Keratinocyte (primary cell): ENCODE measurements around the gene NAALADL2. TPM values are rescaled to one million over a fixed set of nuclear protein-coding genes. Genes with fewer than 3 reads are reported as not detected.

ENCODE experiments used
- DNase-seq: peaks from one replicate; pipeline ENCODE4 v3.0.0-alpha.2; 2011; ENCODE audit warnings: low read depth, missing footprints, low spot score
- FAIRE-seq: peaks from 2 replicates; lab custom pipeline; 2011; peaks lifted over from hg19 to GRCh38; lab: Jason Lieb, UNC
- H2AFZ ChIP-seq: 2 replicates; pipeline ENCODE4 v1.6.0; 2012; ENCODE audit warnings: low read length, control low read depth, inconsistent platforms; ENCODE audit not compliant: control insufficient read depth
- H3K27ac ChIP-seq: 2 replicates; pipeline ENCODE4 v1.5.1; 2011; ENCODE audit warnings: low read length; ENCODE audit not compliant: control insufficient read depth, insufficient read depth
- H3K27me3 ChIP-seq: 3 replicates; pipeline ENCODE4 v1.6.0; 2011; ENCODE audit warnings: low read length; ENCODE audit not compliant: control insufficient read depth, insufficient read depth; ENCODE audit errors: extremely low read depth
- H3K36me3 ChIP-seq, 2 experiments: 2 replicates in 1 of 2; 3 replicates in 1 of 2; pipeline ENCODE4 v1.5.1; 2011; ENCODE audit warnings: low read length in 2 of 2, mild to moderate bottlenecking in 1 of 2; ENCODE audit not compliant: control insufficient read depth in 2 of 2, insufficient read depth in 2 of 2; ENCODE audit errors: extremely low read depth in 1 of 2
- H3K4me1 ChIP-seq: 3 replicates; pipeline ENCODE4 v1.5.1; 2011; ENCODE audit warnings: low read length; ENCODE audit not compliant: control insufficient read depth, insufficient read depth; ENCODE audit errors: extremely low read depth
- H3K4me2 ChIP-seq: 3 replicates; pipeline ENCODE4 v1.6.0; 2011; ENCODE audit warnings: low read depth, low read length; ENCODE audit not compliant: control insufficient read depth, insufficient read depth; ENCODE audit errors: extremely low read depth
- H3K4me3 ChIP-seq, 3 experiments: fragments of 200-600 bp in 1 of 3; sonication (generic) in 1 of 3; 2 replicates in 2 of 3; 3 replicates in 1 of 3; pipeline ENCODE4 v1.5.1; 2011 to 2016; ENCODE audit warnings: low read length in 3 of 3, mild to moderate bottlenecking in 3 of 3, control low read depth in 2 of 3, inconsistent platforms in 1 of 3, low read depth in 1 of 3, mixed read lengths in 1 of 3, mixed run types in 1 of 3, moderate library complexity in 1 of 3; ENCODE audit not compliant: control insufficient read depth in 2 of 3, insufficient read depth in 2 of 3; ENCODE audit errors: extremely low read depth in 1 of 3
- H3K79me2 ChIP-seq: 2 replicates; pipeline ENCODE4 v1.6.0; 2012; ENCODE audit warnings: low read length; ENCODE audit not compliant: control insufficient read depth, insufficient read depth
- H3K9ac ChIP-seq: 3 replicates; pipeline ENCODE4 v1.6.0; 2011; ENCODE audit warnings: low read length; ENCODE audit not compliant: control insufficient read depth, insufficient read depth; ENCODE audit errors: extremely low read depth
- H3K9me1 ChIP-seq: 3 replicates; pipeline ENCODE4 v1.6.0; 2011; ENCODE audit warnings: low read length; ENCODE audit not compliant: control insufficient read depth, insufficient read depth; ENCODE audit errors: extremely low read depth
- H3K9me3 ChIP-seq: 2 replicates; pipeline ENCODE4 v1.5.1; 2012; ENCODE audit warnings: low read depth, low read length; ENCODE audit not compliant: control insufficient read depth
- H4K20me1 ChIP-seq: 3 replicates; pipeline ENCODE4 v1.6.0; 2011; ENCODE audit warnings: low read length; ENCODE audit not compliant: control insufficient read depth, insufficient read depth; ENCODE audit errors: extremely low read depth
- EZH2 ChIP-seq: IDR thresholded peaks from one replicate; pipeline ENCODE4 v1.6.1; 2012; ENCODE audit warnings: inconsistent platforms, mild to moderate bottlenecking, low read length, moderate library complexity
- dilution Hi-C: fragments of 300-500 bp; cut with MboI; formaldehyde crosslinking; loops from one replicate; pipeline ENCODE4 v1.7.0; 2020; ENCODE audit warnings: low sequenced_read_pairs; ENCODE audit not compliant: extremely low pct_ligation_motif_present
- polyA plus RNA-seq, 5 experiments: library from polyadenylated mRNA; depleted of rRNA in 3 of 5; stranded (reverse) in 3 of 5; stranded (forward) in 1 of 5; unstranded in 1 of 5; fragments of >200 nt; gene quantifications; 1 replicate in 1 of 5; 2 replicates in 3 of 5; 3 replicates in 1 of 5; pipeline versions ENCODE4 v1.2.1 to v1.2.3, GENCODE V29; 2011 to 2012; ENCODE audit warnings: missing spikeins in 2 of 5, low read depth in 1 of 5, low replicate concordance in 1 of 5
- TF ChIP-seq, protein P1 (sequence below), 3 experiments: IDR thresholded peaks in 1 of 3; conservative IDR thresholded peaks in 1 of 3; optimal IDR thresholded peaks in 1 of 3; 2 replicates in 2 of 3; 3 replicates in 1 of 3; pipeline versions ENCODE3 to v1.5.1; 2011; ENCODE audit warnings: low read length in 3 of 3, mild to moderate bottlenecking in 3 of 3, moderate library complexity in 2 of 3, control low read depth in 1 of 3, inconsistent platforms in 1 of 3; ENCODE audit not compliant: insufficient read depth in 2 of 3; ENCODE audit errors: extremely low read depth in 1 of 3

Gene NAALADL2
- polyA plus RNA-seq, 1 donor (not counting 4 experiments of a cell fraction or from before 2014, with no cell fraction given), result 0.75 TPM

DNA sequence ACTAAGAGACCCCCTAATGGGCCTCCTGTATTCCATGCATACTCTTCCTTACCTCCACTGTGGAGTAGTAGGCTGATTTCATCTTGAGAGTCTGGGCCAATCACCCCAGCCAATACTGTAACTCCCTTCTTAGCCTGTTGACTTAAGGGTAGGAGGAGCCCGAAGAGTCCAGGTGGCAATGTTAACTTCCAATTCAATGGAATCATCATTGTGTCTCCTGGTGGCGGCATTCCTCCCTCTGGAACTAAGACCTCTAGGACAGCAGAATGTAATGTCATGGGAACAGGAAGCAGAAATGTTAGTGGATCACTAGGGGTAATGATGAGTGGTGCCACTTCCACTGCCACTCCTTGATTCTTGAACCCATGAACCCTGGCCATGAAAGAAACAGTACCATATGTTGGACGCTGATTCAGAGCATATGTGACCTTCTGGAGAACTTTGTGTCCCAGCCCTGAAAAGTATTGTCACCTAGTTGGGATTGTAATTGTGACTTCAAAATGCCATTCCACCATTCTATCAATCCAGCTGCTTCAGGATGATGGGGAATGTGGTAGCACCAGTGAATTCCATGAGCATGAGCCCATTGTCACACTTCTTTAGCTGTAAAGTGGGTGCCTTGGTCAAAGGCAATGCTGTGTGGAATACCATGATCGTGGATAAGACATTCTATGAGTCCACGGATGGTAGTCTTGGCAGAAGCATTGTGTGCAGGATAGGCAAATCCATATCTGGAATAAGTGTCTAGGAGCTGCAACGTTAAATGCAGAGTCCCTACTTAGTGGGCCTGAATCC, 24.9 kb downstream of the NAALADL2 start:
- dilution Hi-C loops, result no loop called here

DNA sequence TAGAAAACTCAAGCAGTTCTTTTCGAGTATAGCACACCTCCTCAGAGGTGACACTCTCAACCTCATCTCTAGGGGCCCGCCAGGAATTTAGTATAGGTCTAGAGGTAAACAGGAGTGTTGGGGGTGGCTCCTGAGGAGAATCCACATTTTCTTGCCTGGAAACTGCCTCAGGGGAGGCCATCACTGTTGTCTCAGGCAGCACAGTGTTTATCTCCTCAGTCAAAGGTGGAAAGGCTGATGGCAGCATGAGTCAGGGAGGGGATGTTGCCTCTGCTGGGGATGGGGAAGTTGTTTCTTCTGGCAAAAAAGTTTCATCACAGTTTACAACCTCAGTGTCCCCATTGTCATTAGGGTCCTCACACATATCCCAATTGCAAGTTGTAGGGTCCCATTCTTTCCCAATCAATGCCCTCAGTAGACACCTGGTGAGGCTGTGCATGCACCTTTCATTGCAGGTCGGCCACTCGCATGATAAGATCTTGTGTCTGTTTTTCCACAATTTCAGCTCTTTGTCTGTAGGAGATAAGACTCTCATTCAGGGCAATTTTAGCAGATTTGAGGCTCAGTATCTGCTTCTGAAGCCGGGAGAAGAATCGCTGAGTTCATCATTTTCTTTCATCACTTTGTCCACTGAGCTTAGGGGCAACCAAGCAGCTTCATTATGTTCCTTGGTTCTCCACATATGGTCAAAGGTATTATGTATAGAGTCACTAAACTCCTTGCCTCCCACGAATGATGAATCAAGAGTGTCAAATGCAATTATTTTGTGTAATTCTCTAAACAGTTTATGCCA, 25.8 kb downstream of the NAALADL2 start:
- H4K20me1 ChIP-seq, result no peaks in the 10 kb centered on the region
- no peak overlapping the region for H3K9ac ChIP-seq
- H2AFZ ChIP-seq, result no peak overlapping the region
- H3K4me2 ChIP-seq, result no peak overlapping the region
- FAIRE-seq (no peak), DNase-seq (no peak)
- TF ChIP-seq, protein P1, sequence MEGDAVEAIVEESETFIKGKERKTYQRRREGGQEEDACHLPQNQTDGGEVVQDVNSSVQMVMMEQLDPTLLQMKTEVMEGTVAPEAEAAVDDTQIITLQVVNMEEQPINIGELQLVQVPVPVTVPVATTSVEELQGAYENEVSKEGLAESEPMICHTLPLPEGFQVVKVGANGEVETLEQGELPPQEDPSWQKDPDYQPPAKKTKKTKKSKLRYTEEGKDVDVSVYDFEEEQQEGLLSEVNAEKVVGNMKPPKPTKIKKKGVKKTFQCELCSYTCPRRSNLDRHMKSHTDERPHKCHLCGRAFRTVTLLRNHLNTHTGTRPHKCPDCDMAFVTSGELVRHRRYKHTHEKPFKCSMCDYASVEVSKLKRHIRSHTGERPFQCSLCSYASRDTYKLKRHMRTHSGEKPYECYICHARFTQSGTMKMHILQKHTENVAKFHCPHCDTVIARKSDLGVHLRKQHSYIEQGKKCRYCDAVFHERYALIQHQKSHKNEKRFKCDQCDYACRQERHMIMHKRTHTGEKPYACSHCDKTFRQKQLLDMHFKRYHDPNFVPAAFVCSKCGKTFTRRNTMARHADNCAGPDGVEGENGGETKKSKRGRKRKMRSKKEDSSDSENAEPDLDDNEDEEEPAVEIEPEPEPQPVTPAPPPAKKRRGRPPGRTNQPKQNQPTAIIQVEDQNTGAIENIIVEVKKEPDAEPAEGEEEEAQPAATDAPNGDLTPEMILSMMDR (optimal IDR thresholded peaks at IDR 0.05 in 1 of 3, IDR thresholded peaks at IDR 0.05 in 1 of 3, conservative IDR thresholded peaks at IDR 0.05 in 1 of 3; ENCODE audit: extremely low read depth in 1 of 3, insufficient read depth in 2 of 3, low read length in 3 of 3), result no peak
- TF ChIP-seq EZH2, result no peak
- H3K27ac ChIP-seq, result no peak overlapping the region
- H3K9me1 ChIP-seq, result no peaks in the 10 kb centered on the region
- no peaks in the 10 kb centered on the region for H3K27me3 ChIP-seq
- H3K4me3 ChIP-seq, result no peak overlapping the region
- H3K4me1 ChIP-seq, result no peaks in the 10 kb centered on the region
- H3K9me3 ChIP-seq, result no peaks in the 10 kb centered on the region
- H3K79me2 ChIP-seq, result no peaks in the 10 kb centered on the region
- no peaks in the 10 kb centered on the region for H3K36me3 ChIP-seq
- dilution Hi-C loops, result no loop called here

More for the DNA sequence above, 24.9 kb downstream of the NAALADL2 start:
- no peaks in the 10 kb centered on the region for H3K4me1 ChIP-seq
- no peak overlapping the region for H3K4me3 ChIP-seq
- no peaks in the 10 kb centered on the region for H3K9me1 ChIP-seq
- H2AFZ ChIP-seq, result no peak overlapping the region
- H4K20me1 ChIP-seq, result no peaks in the 10 kb centered on the region
- TF ChIP-seq, protein P1 (optimal IDR thresholded peaks at IDR 0.05 in 1 of 3, IDR thresholded peaks at IDR 0.05 in 1 of 3, conservative IDR thresholded peaks at IDR 0.05 in 1 of 3; ENCODE audit: extremely low read depth in 1 of 3, insufficient read depth in 2 of 3, low read length in 3 of 3), result no peak
- TF ChIP-seq EZH2, result no peak
- no peak overlapping the region for H3K4me2 ChIP-seq
- H3K27ac ChIP-seq, result no peak overlapping the region
- no peaks in the 10 kb centered on the region for H3K36me3 ChIP-seq
- H3K27me3 ChIP-seq, result no peaks in the 10 kb centered on the region
- FAIRE-seq (no peak), DNase-seq (no peak)
- no peaks in the 10 kb centered on the region for H3K79me2 ChIP-seq
- no peaks in the 10 kb centered on the region for H3K9me3 ChIP-seq
- H3K9ac ChIP-seq, result no peak overlapping the region
